GM21526 (cell line): ENCODE data around the gene DAGLA.

ENCODE experiments used
- ATAC-seq: cut with Tn5 transposase; IDR thresholded peaks from one replicate; pipeline ENCODE4 v1.9.1; 2021; ENCODE audit warnings: moderate library complexity; ENCODE audit not compliant: unreplicated experiment, low FRiP score

Gene DAGLA

GRCh38 chr11:61709110-61709509, 28.9 kb downstream of the DAGLA start:
- ATAC-seq = no peak

- no peak for ATAC-seq
These were observed 29.4 kb downstream of the DAGLA start for GRCh38 chr11:61709572-61709971.

- no peak for ATAC-seq
These were observed 29.8 kb downstream of the DAGLA start for GRCh38 chr11:61710019-61710418.

- ATAC-seq = no peak
These were observed 30.8 kb downstream of the DAGLA start for GRCh38 chr11:61711037-61711436.

GRCh38 chr11:61711498-61711897, 31.3 kb downstream of the DAGLA start:
- ATAC-seq = no peak

DNA sequence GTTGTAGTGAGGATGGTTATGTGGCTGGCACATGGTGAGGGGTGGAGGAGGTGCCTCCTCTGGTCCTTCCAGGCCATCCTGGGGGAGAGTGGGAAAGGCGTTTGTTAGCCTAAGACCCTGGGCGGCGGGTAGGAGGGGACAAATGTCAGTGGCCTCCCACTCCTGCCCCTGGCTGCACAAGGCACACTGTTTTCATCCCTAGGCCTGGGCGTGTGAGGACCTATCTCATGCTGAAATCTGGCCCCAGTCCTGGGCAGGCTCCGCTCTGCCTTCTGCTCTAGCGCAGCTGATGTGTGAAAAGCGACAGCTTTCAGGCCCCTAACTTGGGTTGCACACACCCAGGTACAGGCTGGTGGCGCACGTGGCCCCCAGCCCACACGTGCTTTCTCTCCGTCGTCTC, 32.1 kb downstream of the DAGLA start:
- no peak for ATAC-seq

DNA sequence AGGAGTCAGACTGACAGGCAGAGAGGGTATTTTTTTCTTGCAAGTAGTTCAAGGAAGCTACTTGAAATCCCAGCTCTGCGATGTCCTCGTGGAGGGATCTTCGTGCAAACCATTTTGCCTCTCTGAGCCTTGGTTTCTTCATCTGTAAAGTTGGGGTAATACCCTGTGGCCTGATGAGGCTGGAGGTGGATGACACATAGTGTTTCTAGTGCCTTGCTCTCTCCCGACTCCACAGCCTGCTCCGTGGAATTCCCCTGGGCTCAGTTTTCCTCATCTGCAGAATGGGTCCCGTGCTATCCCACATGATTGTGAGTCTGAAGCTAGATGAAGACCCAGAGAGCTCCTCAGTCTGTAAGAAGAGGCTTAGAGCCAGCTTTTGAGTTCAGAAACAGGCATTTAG, 32.7 kb downstream of the DAGLA start:
- ATAC-seq = no peak

GRCh38 chr11:61713464-61713863, 33.3 kb downstream of the DAGLA start:
- no peak for ATAC-seq

- ATAC-seq = no peak
These were observed 33.7 kb downstream of the DAGLA start for GRCh38 chr11:61713906-61714305.

DNA sequence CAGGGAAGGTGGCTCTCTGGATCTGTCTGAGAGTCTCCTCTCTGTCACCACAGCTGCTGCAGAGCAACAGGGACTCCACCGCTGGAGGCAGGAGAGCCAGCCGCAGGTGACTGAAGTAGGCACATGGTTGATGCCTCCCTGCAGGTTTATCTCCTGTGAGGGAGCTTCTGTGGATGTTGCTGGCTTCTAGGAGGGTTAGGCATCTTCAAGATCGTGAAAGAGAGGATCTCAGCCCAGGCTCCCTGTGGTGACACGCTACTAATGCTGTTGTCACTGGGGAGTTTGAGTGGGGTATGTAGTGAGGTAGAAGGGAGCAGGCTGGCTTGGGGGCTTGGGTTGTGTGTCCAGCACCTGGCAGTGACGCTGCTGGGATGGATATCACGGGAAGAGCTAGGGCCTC, 34.1 kb downstream of the DAGLA start:
- no peak for ATAC-seq

- no peak for ATAC-seq
These were observed 34.7 kb downstream of the DAGLA start for GRCh38 chr11:61714916-61715315.

DNA sequence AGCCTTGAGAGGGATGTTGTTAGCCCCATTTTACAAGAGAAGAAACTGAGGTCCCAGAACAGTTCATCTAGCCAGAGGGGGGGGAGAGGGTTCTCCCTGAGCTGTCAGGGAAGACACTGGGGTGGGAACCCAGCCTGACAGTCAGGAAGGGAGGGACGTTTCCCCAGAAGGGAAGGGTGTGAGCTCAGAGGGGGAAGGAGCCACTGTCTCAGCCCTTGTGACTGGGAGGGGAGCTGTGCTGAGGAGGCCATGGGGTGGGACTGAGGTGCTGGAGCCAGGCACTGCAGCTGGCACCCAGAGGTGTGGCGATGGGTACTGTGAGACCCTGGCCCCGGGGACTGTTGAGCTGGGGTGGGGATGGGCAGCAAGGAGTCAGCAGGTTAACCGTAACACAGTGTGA, 35.7 kb downstream of the DAGLA start:
- no peak for ATAC-seq

DNA sequence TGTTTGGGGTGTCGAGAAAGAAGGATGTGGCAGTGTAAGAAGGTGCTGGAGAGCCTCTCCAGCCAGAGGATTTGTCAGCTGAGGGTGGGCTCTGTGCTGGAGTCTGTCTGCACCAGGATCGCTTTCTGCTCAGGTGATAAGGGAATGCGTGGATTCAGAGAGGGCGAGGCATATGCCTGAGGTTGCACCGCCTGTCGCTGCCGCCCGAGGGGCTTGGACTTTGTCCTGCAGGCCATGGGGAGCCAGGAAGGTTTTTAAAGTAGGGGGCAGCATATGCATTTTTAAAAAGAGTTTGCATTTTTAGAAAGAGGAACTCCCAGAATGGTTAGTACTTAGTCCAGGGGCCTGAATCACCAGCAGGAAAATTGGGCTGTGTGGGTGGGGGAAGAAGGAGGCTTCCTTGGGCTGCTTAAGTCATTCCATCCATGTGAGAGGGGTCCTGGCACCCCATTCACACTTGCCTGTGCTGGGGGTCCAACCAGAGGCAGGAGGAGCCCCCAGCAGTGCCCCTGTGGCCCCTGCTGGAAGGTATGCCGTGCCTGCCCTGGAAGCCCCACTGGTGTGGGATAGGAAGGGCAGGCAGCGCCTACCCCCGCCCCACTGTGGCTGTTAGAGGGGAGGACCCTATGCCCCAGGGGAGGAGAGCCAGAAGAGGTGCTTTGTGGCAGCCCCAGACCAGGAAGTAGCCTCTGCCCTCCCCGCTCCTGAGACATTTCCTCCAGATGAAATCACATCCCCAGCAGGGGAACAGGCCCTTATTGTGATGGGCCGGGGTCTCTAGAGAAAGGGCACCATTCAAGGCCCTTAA, 36.5 kb downstream of the DAGLA start:
- no peak for ATAC-seq

GRCh38 chr11:61717286-61718033, 37.3 kb downstream of the DAGLA start:
- no peak for ATAC-seq

GRCh38 chr11:61718046-61718531, 37.9 kb downstream of the DAGLA start:
- no peak for ATAC-seq

DNA sequence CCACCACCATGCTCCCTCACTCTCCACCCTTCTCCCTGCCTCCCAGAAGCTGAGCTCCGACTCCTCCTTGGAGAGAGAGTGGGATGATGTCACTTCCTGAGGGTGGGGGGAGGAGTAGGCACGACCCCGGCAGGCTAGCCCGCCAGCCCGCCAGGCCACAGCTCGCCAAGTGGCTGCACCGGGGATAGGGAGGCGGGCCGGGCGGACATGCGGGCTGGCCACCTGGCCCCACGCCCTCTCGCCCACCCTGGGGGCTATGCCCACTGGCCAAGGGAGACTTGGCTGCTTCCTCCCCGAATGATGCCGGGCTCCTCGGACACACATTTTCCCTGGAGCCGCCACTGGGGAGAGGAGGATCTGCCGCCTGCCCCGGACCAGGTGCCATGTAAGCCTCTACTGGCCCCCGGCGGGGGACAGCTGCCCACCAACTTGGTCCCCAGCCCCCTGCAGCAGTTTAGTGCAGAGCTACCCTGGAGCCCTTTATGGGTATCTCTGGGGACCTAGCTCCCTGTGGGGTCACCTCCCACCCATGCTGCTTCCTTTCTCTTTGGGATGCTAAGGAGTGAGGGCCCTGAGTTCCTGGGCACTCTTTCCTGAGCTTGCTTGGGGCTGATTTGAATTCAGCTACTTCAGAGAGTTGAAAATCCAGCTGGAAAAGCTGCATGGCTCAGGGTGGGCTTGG, 38.6 kb downstream of the DAGLA start:
- no peak for ATAC-seq

DNA sequence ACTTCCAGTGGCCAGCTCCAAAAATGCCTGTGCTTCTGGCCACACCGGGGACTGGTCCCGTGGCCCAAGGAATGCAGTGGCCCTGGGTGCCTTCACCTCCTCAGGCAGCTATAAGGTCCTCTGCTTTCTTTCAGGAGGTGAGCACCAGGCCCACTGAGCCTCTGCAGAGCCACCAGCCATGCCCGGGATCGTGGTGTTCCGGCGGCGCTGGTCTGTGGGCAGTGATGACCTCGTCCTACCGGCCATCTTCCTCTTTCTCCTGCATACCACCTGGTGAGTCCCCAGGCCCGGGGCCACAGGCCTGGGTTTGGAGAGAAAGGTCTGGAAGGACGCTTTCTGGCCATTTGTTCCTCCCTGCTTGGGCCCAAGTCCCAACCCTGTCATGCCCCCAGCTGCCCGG, 39.8 kb downstream of the DAGLA start:
- no peak for ATAC-seq

- no peak for ATAC-seq
These were observed 40.4 kb downstream of the DAGLA start for GRCh38 chr11:61720597-61720996.

DNA sequence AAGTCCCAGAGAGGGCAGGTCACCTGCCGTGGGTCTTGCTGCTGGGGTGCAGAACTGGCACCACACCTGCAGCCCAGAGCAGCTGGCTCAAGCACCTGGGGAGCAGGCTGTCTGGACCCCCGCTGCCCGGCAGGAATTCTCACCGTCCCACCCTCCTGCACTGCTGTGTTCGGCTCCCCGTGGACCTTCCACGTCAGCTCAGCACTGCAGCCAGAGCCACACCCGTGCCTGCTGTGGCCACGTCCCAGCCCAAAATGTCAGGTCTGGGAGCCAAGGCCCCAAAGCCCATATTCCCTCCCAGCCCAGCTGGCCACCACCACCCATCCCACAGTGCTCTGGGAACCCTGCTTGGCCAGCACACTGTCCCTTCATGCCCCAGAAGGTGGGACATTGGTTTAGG, 44.2 kb downstream of the DAGLA start:
- no peak for ATAC-seq

DNA sequence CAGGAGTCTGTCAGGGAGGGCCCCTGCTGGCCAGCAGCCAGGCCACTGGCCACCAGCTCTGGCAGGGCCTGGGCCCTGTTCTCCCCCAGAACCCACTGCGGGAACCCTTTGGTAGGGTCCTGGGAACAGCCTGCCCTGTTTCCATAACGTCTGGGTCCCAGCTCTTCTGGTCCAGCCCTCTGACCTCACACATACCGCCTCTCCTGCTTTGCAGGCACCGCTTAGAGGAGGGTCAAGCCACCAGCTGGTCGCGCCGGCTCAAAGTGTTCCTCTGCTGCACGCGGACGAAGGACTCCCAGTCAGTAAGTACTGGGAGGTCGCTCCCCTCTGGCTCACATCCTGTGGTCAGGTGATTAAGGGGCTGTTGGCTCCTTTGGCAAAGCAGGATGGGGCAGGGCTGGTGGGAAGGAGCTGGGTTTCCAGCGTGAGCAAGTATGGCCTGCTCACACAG, 45.6 kb downstream of the DAGLA start:
- ATAC-seq = no peak

GRCh38 chr11:61726775-61727174, 46.6 kb downstream of the DAGLA start:
- no peak for ATAC-seq
